HCT116 (cell line): ENCODE measurements around the gene RFC4. TPM values are rescaled to one million over a fixed set of nuclear protein-coding genes. Genes with fewer than 3 reads are reported as not detected.

Experiments
- ATAC-seq: fragments of 200-7000 bp; cut with Tn5 transposase; 2 replicates; pipeline ENCODE4 v1.9.1; 2020; ENCODE audit warnings: mild to moderate bottlenecking, moderate library complexity
- Bru-seq: library from RNA; stranded (reverse); fragments of 400-500 nt; gene quantifications from one replicate; lab custom pipeline; 2021; lab: Mats Ljungman, UMichigan
- BruChase-seq, 2 experiments: library from RNA; stranded (reverse); fragments of 400-500 nt; gene quantifications; one replicate each; lab custom pipeline; 2021; lab: Mats Ljungman, UMichigan
- BruUV-seq: library from RNA; stranded (reverse); fragments of 400-500 nt; replicated peaks from 2 replicates; lab custom pipeline; 2021; lab: Mats Ljungman, UMichigan
- CTCF ChIA-PET: fragments of 300-600 bp; sonication (Branson Sonifier 250); formaldehyde crosslinking; loops from one replicate; lab custom pipeline; 2021; ENCODE audit warnings: antibody characterized with exemption; lab: Charles Lee
- POLR2A ChIA-PET: fragments of 300-600, 350-600 bp; sonication (Branson Sonifier 250); formaldehyde crosslinking; loops from one replicate; lab custom pipeline; 2021; ENCODE audit warnings: antibody characterized with exemption; lab: Charles Lee
- RAD21 ChIA-PET, 2 experiments: fragments of 300-600 bp; sonication (Branson Sonifier 250); formaldehyde crosslinking; loops; one replicate each; lab custom pipeline; 2023; ENCODE audit warnings: low total read pairs in 2 of 2; ENCODE audit not compliant: uncharacterized antibody in 2 of 2, unreplicated experiment in 2 of 2, low non-redundant PET in 1 of 2; lab: Charles Lee
- DNase-seq: peaks from one replicate; pipeline ENCODE4 v3.0.0-alpha.2; 2010; ENCODE audit warnings: low read depth, low spot score
- H2AFZ ChIP-seq: fragments of 200-600 bp; shearing (Covaris generic), sonication (generic); 2 replicates; pipeline ENCODE4 v1.6.1; 2017; ENCODE audit warnings: low read depth, mixed run types, mixed read lengths, antibody characterized with exemption, low read length; ENCODE audit not compliant: poor library complexity, severe bottlenecking
- H3K27ac ChIP-seq: 2 replicates; pipeline ENCODE4 v1.5.1; 2012; ENCODE audit warnings: low read depth, low read length
- H3K27me3 ChIP-seq: fragments of 200-600 bp; sonication (generic); 2 replicates; pipeline ENCODE4 v1.6.1; 2016; ENCODE audit warnings: mixed run types, low read length, mixed read lengths; ENCODE audit not compliant: insufficient read depth
- H3K36me3 ChIP-seq, 2 experiments: fragments of 200-500 bp in 1 of 2; fragments of 200-600 bp in 1 of 2; sonication (Bioruptor generic) in 1 of 2; sonication (generic) in 1 of 2; 2 replicates each; pipeline versions ENCODE4 v1.5.1 to v1.6.1; 2014 to 2016; ENCODE audit warnings: low read length in 2 of 2, inconsistent platforms in 1 of 2, mixed read lengths in 1 of 2, mixed run types in 1 of 2; ENCODE audit not compliant: insufficient read depth in 2 of 2, control insufficient read depth in 1 of 2
- H3K4me1 ChIP-seq, 2 experiments: fragments of 200-600 bp in 1 of 2; sonication (generic) in 1 of 2; 2 replicates each; pipeline versions ENCODE4 v1.5.1 to v1.6.1; 2012 to 2017; ENCODE audit warnings: low read length in 2 of 2, inconsistent platforms in 1 of 2, mild to moderate bottlenecking in 1 of 2, mixed read lengths in 1 of 2, mixed run types in 1 of 2, moderate library complexity in 1 of 2; ENCODE audit not compliant: insufficient read depth in 2 of 2, control insufficient read depth in 1 of 2
- H3K4me2 ChIP-seq: fragments of 200-600 bp; sonication (generic); 2 replicates; pipeline ENCODE4 v1.6.1; 2017; ENCODE audit warnings: mixed run types, low read length, mixed read lengths
- H3K4me3 ChIP-seq, 2 experiments: fragments of 200-600 bp in 1 of 2; sonication (generic) in 1 of 2; replicated peaks in 1 of 2; 2 replicates each; pipeline ENCODE4 v1.5.1; 2011 to 2016; ENCODE audit warnings: low read length in 2 of 2, control low read depth in 1 of 2, low read depth in 1 of 2, mild to moderate bottlenecking in 1 of 2, mixed read lengths in 1 of 2, mixed run types in 1 of 2
- H3K79me2 ChIP-seq: fragments of 200-600 bp; sonication (generic); 2 replicates; pipeline ENCODE4 v1.6.1; 2017; ENCODE audit warnings: mild to moderate bottlenecking, mixed run types, low read length, moderate library complexity, mixed read lengths; ENCODE audit not compliant: insufficient read depth
- H3K9ac ChIP-seq: fragments of 200-600 bp; sonication (generic); 2 replicates; pipeline ENCODE4 v1.6.1; 2016; ENCODE audit warnings: low read length, mixed read lengths
- H3K9me2 ChIP-seq: fragments of 200-600 bp; sonication (generic), shearing (Covaris generic); 2 replicates; pipeline ENCODE4 v1.6.1; 2017; ENCODE audit warnings: mixed run types, mild to moderate bottlenecking, moderate library complexity; ENCODE audit not compliant: insufficient read depth
- H3K9me3 ChIP-seq, 2 experiments: fragments of 200-500 bp in 1 of 2; fragments of 200-600 bp in 1 of 2; sonication (Bioruptor generic) in 1 of 2; sonication (generic) in 1 of 2; 2 replicates each; pipeline ENCODE4 v1.6.1; 2014 to 2017; ENCODE audit warnings: low read length in 2 of 2, mixed read lengths in 2 of 2, inconsistent platforms in 1 of 2, low read depth in 1 of 2, mild to moderate bottlenecking in 1 of 2, mixed run types in 1 of 2, moderate library complexity in 1 of 2; ENCODE audit not compliant: control insufficient read depth in 1 of 2, insufficient read depth in 1 of 2
- H4K20me1 ChIP-seq: fragments of 200-600 bp; sonication (generic), shearing (Covaris generic); 2 replicates; pipeline ENCODE4 v1.6.1; 2017; ENCODE audit warnings: mixed run types, mild to moderate bottlenecking, moderate library complexity; ENCODE audit not compliant: insufficient read depth
- ATF3 ChIP-seq: IDR thresholded peaks from 2 replicates; pipeline ENCODE4 v1.6.1; 2012
- CBX3 ChIP-seq: IDR thresholded peaks from 2 replicates; pipeline ENCODE4 v1.6.1; 2012; ENCODE audit warnings: low read depth
- CEBPB ChIP-seq: IDR thresholded peaks from 2 replicates; pipeline ENCODE4 v1.6.1; 2012; ENCODE audit warnings: low read depth
- EGR1 ChIP-seq: IDR thresholded peaks from 2 replicates; pipeline ENCODE4 v1.6.1; 2012; ENCODE audit warnings: low read depth
- ELF1 ChIP-seq: IDR thresholded peaks from 2 replicates; pipeline ENCODE4 v1.6.1; 2012; ENCODE audit warnings: low read depth, borderline replicate concordance
- EZH2 ChIP-seq: fragments of 200-600 bp; sonication (generic); IDR thresholded peaks from 2 replicates; pipeline ENCODE4 v1.6.1; 2017; ENCODE audit warnings: antibody characterized with exemption, mixed run types
- EZH2phosphoT487 ChIP-seq: fragments of 200-600 bp; IDR thresholded peaks from 2 replicates; pipeline ENCODE4 v1.6.1; 2018; ENCODE audit warnings: antibody characterized with exemption, borderline replicate concordance
- FOSL1 ChIP-seq: IDR thresholded peaks from 2 replicates; pipeline ENCODE4 v1.6.1; 2012; ENCODE audit warnings: low read depth
- JUND ChIP-seq: IDR thresholded peaks from 2 replicates; pipeline ENCODE4 v1.6.1; 2012
- POLR2A ChIP-seq: IDR thresholded peaks from 2 replicates; pipeline ENCODE4 v1.7.0; 2011; ENCODE audit warnings: borderline replicate concordance; ENCODE audit not compliant: insufficient read depth, insufficient read length; ENCODE audit errors: extremely low read depth
- POLR2AphosphoS5 ChIP-seq: IDR thresholded peaks from 2 replicates; pipeline ENCODE4 v1.6.1; 2011; ENCODE audit warnings: mild to moderate bottlenecking, low read depth, low read length, moderate library complexity
- RAD21 ChIP-seq: IDR thresholded peaks from 2 replicates; pipeline ENCODE4 v1.6.1; 2012; ENCODE audit warnings: low read depth, mild to moderate bottlenecking
- REST ChIP-seq: IDR thresholded peaks from 2 replicates; pipeline ENCODE4 v1.6.1; 2012; ENCODE audit warnings: low read depth
- SIN3A ChIP-seq: IDR thresholded peaks from 2 replicates; pipeline ENCODE4 v1.6.1; 2012; ENCODE audit warnings: low read depth
- SP1 ChIP-seq: IDR thresholded peaks from 2 replicates; pipeline ENCODE4 v1.6.1; 2012; ENCODE audit warnings: low read depth
- SRF ChIP-seq: IDR thresholded peaks from 2 replicates; pipeline ENCODE4 v1.6.1; 2012; ENCODE audit warnings: low read depth
- YY1 ChIP-seq: IDR thresholded peaks from 2 replicates; pipeline ENCODE4 v1.6.1; 2011; ENCODE audit warnings: low read length, low read depth, moderate library complexity, mild to moderate bottlenecking; ENCODE audit not compliant: insufficient replicate concordance; ENCODE audit errors: extremely low read depth
- ZFX ChIP-seq: fragments of 450-650 bp; IDR thresholded peaks from 2 replicates; pipeline ENCODE4 v1.6.1; 2017
- ZNF274 ChIP-seq: fragments of 200-500 bp; sonication (Bioruptor generic); IDR thresholded peaks from 2 replicates; pipeline ENCODE4 v1.6.1; 2014; ENCODE audit warnings: mild to moderate bottlenecking, low read depth, low read length, inconsistent platforms
- intact Hi-C: fragments of 100-400 bp; cut with micrococcal nuclease; formaldehyde crosslinking; loops from 2 replicates; pipeline ENCODE4 v1.10.0; 2022
- long read RNA-seq: library from polyadenylated mRNA; unstranded; transcript quantifications from one replicate; pipeline ENCODE4 v2.0.0, GENCODE V29; 2021; ENCODE audit not compliant: unreplicated experiment
- polyA plus RNA-seq: library from polyadenylated mRNA; unstranded; fragments of >200 nt; gene quantifications from 2 replicates; pipeline ENCODE4 v1.2.1, GENCODE V29; 2012; ENCODE audit warnings: missing spikeins
- total RNA-seq: library from RNA; stranded (reverse); gene quantifications from one replicate; pipeline ENCODE4 v1.2.1, GENCODE V29; 2021; ENCODE audit not compliant: unreplicated experiment
- TF ChIP-seq, protein P1 (sequence below): IDR thresholded peaks from 2 replicates; pipeline ENCODE4 v1.6.1; 2011; ENCODE audit warnings: mild to moderate bottlenecking, low read length, moderate library complexity; ENCODE audit not compliant: insufficient replicate concordance; ENCODE audit errors: extremely low read depth

RFC4 gene
- total RNA-seq (86.2 TPM), Bru-seq, nascent RNA (percentile 84 among the genes with signal in this experiment), BruChase-seq, experiment 1, labeled RNA remaining after a 6-hour chase (percentile 86 among the genes with signal in this experiment), BruChase-seq, experiment 2, labeled RNA remaining after a 2-hour chase (percentile 78 among the genes with signal in this experiment)
- 41.6 and 55.6 TPM in 2 replicates for polyA plus RNA-seq
- long read RNA-seq, transcript RFC4-201 (11 exons, 1,384 nt), result major isoform, 67 of 104 reads
- long read RNA-seq, transcript RFC4-202 (11 exons, 1,448 nt), result minor isoform, 8 of 104 reads
- long read RNA-seq, partial matches to known transcripts, result 19 of 104 reads
- long read RNA-seq, other reads (novel, unspliced or antisense), result 8 of 104 reads

DNA sequence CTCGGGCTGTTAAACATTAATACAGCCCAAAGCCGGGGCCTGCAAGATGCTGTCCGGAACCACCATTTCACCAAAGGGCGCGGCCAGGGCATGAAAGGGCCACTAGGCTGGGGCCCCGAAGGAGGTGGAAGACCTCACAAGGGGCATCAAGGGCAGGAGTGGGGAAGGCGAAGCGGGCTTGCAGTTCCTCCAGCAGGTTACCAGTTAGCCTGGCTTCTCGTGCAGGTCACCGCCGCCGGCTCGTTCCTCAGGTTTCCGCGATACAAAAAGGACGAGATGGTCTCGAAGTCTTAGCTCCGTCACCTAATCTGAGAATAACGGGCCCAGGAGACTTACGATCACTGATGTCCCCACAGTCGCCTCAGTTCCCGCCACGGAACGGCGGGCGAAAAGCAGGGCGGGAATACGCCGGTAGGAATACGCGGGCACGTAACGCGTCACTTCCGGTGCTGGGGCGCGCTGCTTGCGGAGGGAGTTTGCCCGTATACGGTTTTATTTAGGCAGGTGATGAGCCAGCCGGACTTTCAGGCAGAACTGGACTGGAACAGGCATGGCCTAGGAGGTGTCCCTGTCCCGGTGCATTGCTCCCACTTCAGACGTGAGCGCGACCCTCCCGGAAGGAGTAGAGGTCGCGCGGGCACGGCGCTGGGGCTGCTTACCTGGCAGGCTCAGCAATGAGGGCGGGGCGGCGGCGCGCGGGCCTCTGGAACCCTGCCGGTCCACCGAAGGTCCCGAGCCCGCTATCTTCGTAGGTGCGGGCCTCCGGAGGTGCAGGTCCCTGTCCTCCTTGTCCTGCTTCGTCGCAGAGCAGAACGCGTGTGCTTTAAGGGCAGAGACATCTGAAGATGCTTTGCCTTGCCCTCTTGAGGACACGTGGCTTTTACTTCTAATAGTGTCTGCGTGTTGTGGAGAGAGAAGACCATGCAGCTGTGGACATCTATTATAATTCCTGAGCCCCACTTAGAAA lies at the start of gene RFC4:
Gene RFC4 (minus strand): TSS at position 394 of the 967 bp plus-strand sequence. CDS start 1,769 bp downstream, outside the sequence.
- Histone ChIP-seq H3K4me1 (peaks cover 11 to 21% of the 10 kb centered on the region in 2 experiments; a peak in 3 of 4 replicates), H3K27me3 (no peaks in the 10 kb centered on the region), H3K9me2 (no peaks in the 10 kb centered on the region), H3K4me3 (peak within 1 kb of the TSS; percentile 86 to 95), H3K9ac (peak within 1 kb of the TSS; percentile 95), H3K27ac (peak within 1 kb of the TSS; percentile 89), H3K36me3 (peaks cover 7 to 29% of the 10 kb centered on the region in 2 experiments), H2AFZ (no peak within 1 kb of the TSS), H3K9me3 (no peaks in the 10 kb centered on the region), H3K79me2 (peaks cover 39% of the 10 kb centered on the region), H3K4me2 (peak within 1 kb of the TSS; percentile 83), H4K20me1 (no peaks in the 10 kb centered on the region)
- intact Hi-C loops, result loop anchor here (5.0 kb wide), 1 partner anchor 239 kb away; the partner anchor contains the start of gene TBCCD1
- ChIA-PET POLR2A (interaction anchor here (0.8 to 1.0 kb wide), 2 partner anchors 9 to 16 kb away, joined by 3 to 4 read pairs; no protein-coding TSS in a partner anchor), RAD21 (no interaction called here), CTCF (interaction anchor here (1.0 kb wide), 1 partner anchor 15 kb away, joined by 3 read pairs; no protein-coding TSS in a partner anchor)
- TSS peak; percentile 94 for BruUV-seq
- peak; percentile 90 for ATAC-seq
- DNase-seq, result no peak
- TF ChIP-seq ZNF274 (no peak), POLR2A (peak; percentile 88), REST (no peak), FOSL1 (no peak), CBX3 (0 out of 2 replicates have a peak, but pooled peaks have one; percentile 61), ZFX (peak; percentile 78), EZH2phosphoT487 (no peak), CEBPB (no peak), YY1 (no peak), JUND (no peak), SP1 (peak; percentile 35; the same call in 1 of the 2 replicates), ATF3 (no peak), ELF1 (no peak), EZH2 (no peak), EGR1 (no peak), SIN3A (peak; percentile 99), RAD21 (no peak), SRF (peak; percentile 78), POLR2AphosphoS5 (peak; percentile 93)
- TF ChIP-seq, protein P1, sequence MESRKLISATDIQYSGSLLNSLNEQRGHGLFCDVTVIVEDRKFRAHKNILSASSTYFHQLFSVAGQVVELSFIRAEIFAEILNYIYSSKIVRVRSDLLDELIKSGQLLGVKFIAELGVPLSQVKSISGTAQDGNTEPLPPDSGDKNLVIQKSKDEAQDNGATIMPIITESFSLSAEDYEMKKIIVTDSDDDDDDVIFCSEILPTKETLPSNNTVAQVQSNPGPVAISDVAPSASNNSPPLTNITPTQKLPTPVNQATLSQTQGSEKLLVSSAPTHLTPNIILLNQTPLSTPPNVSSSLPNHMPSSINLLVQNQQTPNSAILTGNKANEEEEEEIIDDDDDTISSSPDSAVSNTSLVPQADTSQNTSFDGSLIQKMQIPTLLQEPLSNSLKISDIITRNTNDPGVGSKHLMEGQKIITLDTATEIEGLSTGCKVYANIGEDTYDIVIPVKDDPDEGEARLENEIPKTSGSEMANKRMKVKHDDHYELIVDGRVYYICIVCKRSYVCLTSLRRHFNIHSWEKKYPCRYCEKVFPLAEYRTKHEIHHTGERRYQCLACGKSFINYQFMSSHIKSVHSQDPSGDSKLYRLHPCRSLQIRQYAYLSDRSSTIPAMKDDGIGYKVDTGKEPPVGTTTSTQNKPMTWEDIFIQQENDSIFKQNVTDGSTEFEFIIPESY, result peak; percentile 10
